Natural killer cell (primary cell): ENCODE data around the gene ZNF497. TPM values are rescaled to one million over a fixed set of nuclear protein-coding genes. Genes with fewer than 3 reads are reported as not detected.

Source experiments
- ATAC-seq, 3 donors: fragments of 150-1000 bp in 2 of 3; fragments of 200-7000 bp in 1 of 3; cut with Tn5 transposase; 1 replicate in 1 of 3; 2 replicates in 2 of 3; pipeline ENCODE4 v1.10.0; 2021; ENCODE audit warnings: mild to moderate bottlenecking in 2 of 3, moderate library complexity in 2 of 3
- DNase-seq, 2 donors: peaks; one replicate each; pipeline versions ENCODE4 v3.0.0 to v3.0.0-alpha.2; 2013 to 2021; ENCODE audit warnings: mixed read lengths in 1 of 2
- H3K27ac ChIP-seq: one replicate; pipeline ENCODE4 v1.5.1; 2013; ENCODE audit warnings: mild to moderate bottlenecking, low read length
- H3K27me3 ChIP-seq: one replicate; pipeline ENCODE4 v1.6.1; 2013; ENCODE audit warnings: low read length; ENCODE audit not compliant: control insufficient read depth, insufficient read depth
- H3K36me3 ChIP-seq: one replicate; pipeline ENCODE4 v1.6.1; 2013; ENCODE audit warnings: low read length; ENCODE audit not compliant: control insufficient read depth, insufficient read depth
- H3K4me1 ChIP-seq: one replicate; pipeline ENCODE4 v1.6.1; 2013; ENCODE audit warnings: low read length; ENCODE audit not compliant: control insufficient read depth, insufficient read depth
- H3K4me3 ChIP-seq: one replicate; pipeline ENCODE4 v1.5.1; 2013; ENCODE audit warnings: low read length
- H3K9me3 ChIP-seq: one replicate; pipeline ENCODE4 v1.6.1; 2013; ENCODE audit warnings: low read length; ENCODE audit not compliant: control insufficient read depth, insufficient read depth
- H3K27ac Mint-ChIP-seq, 2 donors: one replicate each; pipeline ENCODE4 v1.8.0; 2022; ENCODE audit warnings: mild to moderate bottlenecking in 2 of 2, mixed read lengths in 2 of 2, moderate library complexity in 1 of 2
- H3K27me3 Mint-ChIP-seq, 2 donors: one replicate each; pipeline ENCODE4 v1.8.0; 2022; ENCODE audit warnings: low read depth in 2 of 2, mixed read lengths in 2 of 2
- H3K36me3 Mint-ChIP-seq: one replicate; pipeline ENCODE4 v1.8.0; 2022; ENCODE audit warnings: mixed read lengths
- H3K4me1 Mint-ChIP-seq, 2 donors: one replicate each; pipeline ENCODE4 v1.8.0; 2022; ENCODE audit warnings: mixed read lengths in 2 of 2
- H3K4me3 Mint-ChIP-seq: one replicate; pipeline ENCODE4 v1.8.0; 2022; ENCODE audit warnings: mild to moderate bottlenecking, moderate library complexity, mixed read lengths
- H3K9me3 Mint-ChIP-seq, 2 donors: one replicate each; pipeline ENCODE4 v1.8.0; 2022; ENCODE audit warnings: mixed read lengths in 2 of 2
- CTCF ChIP-seq: fragments of 200-600 bp; IDR thresholded peaks from one replicate; pipeline ENCODE4 v1.8.0; 2022; ENCODE audit warnings: antibody characterized with exemption
- WGBS: methylation state at CpG from one replicate; pipeline ENCODE4 v1.1.7; 2013; ENCODE audit warnings: missing lambda C conversion rate; ENCODE audit not compliant: insufficient coverage; 5-methylcytosine and 5-hydroxymethylcytosine counted together
- intact Hi-C: fragments of 100-400 bp; cut with micrococcal nuclease; formaldehyde crosslinking; loops from one replicate; pipeline ENCODE4 v1.14.2; 2022
- total RNA-seq, 4 donors: library from RNA; stranded (reverse); fragments of 120-200 nt in 1 of 4; gene quantifications; one replicate each; pipeline versions ENCODE4 v1.2.3 to v1.2.4, GENCODE V29; 2013 to 2022

Gene ZNF497
- total RNA-seq, 3 donors from 2014 or later (not counting 1 experiment from before 2014, with no cell fraction given) = 0.40 to 0.61 (median 0.60) TPM

DNA sequence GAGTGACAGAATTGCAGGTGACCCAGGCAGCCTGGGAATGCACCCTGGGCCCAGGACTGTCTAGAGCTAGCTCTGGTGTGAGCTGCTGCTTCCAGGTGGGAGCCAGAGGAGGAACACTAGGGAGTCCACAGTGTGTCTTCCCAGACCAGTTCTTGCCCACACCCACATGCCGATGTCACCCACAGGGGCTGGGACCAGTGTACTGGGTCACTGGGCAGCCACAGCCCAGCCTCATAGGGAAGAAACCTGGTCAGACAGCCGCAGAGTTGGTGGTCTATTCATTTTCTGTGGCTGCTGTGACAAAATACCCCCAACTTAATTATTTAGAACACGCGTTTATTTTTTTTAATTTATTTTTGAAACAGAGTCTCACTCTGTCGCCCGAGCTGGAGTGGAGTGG, 36.0 kb upstream of the ZNF497 start:
- H3K36me3 ChIP-seq = peaks cover 16% of the 10 kb centered on the region
- TF ChIP-seq CTCF = no peak
- WGBS = 97% methylated on average over 6 of the region's 6 CpGs
- H3K27me3 Mint-ChIP-seq = peaks cover 0 to 23% of the 10 kb centered on the region in 2 donors
- H3K4me1 ChIP-seq = peaks cover 21% of the 10 kb centered on the region
- peaks cover 10% of the 10 kb centered on the region for H3K27me3 ChIP-seq
- H3K4me3 ChIP-seq = no peak overlapping the region
- no peaks in the 10 kb centered on the region for H3K9me3 Mint-ChIP-seq
- H3K4me1 Mint-ChIP-seq = peaks cover 14 to 17% of the 10 kb centered on the region in 2 donors
- H3K36me3 Mint-ChIP-seq = peaks cover 5% of the 10 kb centered on the region
- ATAC-seq = no peak
- H3K27ac ChIP-seq = no peak overlapping the region
- DNase-seq = no peak
- no peak overlapping the region for H3K4me3 Mint-ChIP-seq
- intact Hi-C loops = no loop called here
- H3K27ac Mint-ChIP-seq = no peak overlapping the region
- no peaks in the 10 kb centered on the region for H3K9me3 ChIP-seq

DNA sequence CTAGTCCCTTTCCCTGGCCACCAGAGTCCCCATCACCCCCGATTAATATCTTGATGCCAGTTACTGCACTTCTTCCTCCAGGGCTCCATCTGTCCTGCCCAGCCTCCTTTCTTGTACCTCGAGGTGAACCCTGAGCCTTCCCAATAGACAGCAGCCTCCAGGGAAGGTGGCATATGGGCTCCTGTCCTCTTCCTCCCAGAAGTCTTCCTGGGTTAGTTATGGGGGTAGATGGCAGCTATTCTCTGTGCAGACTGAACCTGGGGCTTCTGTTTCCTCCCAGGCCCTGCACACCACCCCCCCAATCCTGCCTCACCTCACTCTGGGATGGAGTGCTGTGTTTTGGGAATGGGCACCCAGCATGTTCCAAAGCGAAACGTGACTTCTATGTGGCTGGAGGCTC, 35.5 kb upstream of the ZNF497 start:
- peaks cover 21% of the 10 kb centered on the region for H3K4me1 ChIP-seq
- no peaks in the 10 kb centered on the region for H3K9me3 ChIP-seq
- Mint-ChIP-seq H3K9me3 (no peaks in the 10 kb centered on the region), H3K4me1 (peaks cover 14 to 18% of the 10 kb centered on the region in 2 donors), H3K27me3 (peaks cover 0 to 23% of the 10 kb centered on the region in 2 donors), H3K4me3 (no peak overlapping the region), H3K36me3 (peaks cover 8% of the 10 kb centered on the region), H3K27ac (no peak overlapping the region)
- H3K36me3 ChIP-seq = peaks cover 20% of the 10 kb centered on the region
- WGBS = 96% methylated on average over 4 of the region's 4 CpGs
- peaks cover 10% of the 10 kb centered on the region for H3K27me3 ChIP-seq
- no peak for DNase-seq
- H3K27ac ChIP-seq = no peak overlapping the region
- intact Hi-C loops = no loop called here
- no peak for TF ChIP-seq CTCF
- no peak overlapping the region for H3K4me3 ChIP-seq
- no peak for ATAC-seq

GRCh38 chr19:58397533-58398037, 35.0 kb upstream of the ZNF497 start:
- peaks cover 10% of the 10 kb centered on the region for H3K27me3 ChIP-seq
- peaks cover 0 to 23% of the 10 kb centered on the region in 2 donors for H3K27me3 Mint-ChIP-seq
- DNase-seq = no peak
- peaks cover 26% of the 10 kb centered on the region for H3K36me3 ChIP-seq
- H3K27ac Mint-ChIP-seq = no peak overlapping the region
- no peak overlapping the region for H3K27ac ChIP-seq
- intact Hi-C loops = no loop called here
- H3K4me3 ChIP-seq = no peak overlapping the region
- WGBS = 87% methylated on average over 7 of the region's 7 CpGs
- no peak for TF ChIP-seq CTCF
- no peaks in the 10 kb centered on the region for H3K9me3 Mint-ChIP-seq
- H3K4me1 Mint-ChIP-seq = peaks cover 14 to 18% of the 10 kb centered on the region in 2 donors
- peaks cover 8% of the 10 kb centered on the region for H3K36me3 Mint-ChIP-seq
- peaks cover 21% of the 10 kb centered on the region for H3K4me1 ChIP-seq
- no peak overlapping the region for H3K4me3 Mint-ChIP-seq
- ATAC-seq = no peak
- H3K9me3 ChIP-seq = no peaks in the 10 kb centered on the region
